A549 (cell line): Measurements from ENCODE around the gene BABAM2. TPM values are rescaled to one million over a fixed set of nuclear protein-coding genes. Genes with fewer than 3 reads are reported as not detected.

Experiments
- ATAC-seq, 2 experiments: fragments of 200-7000 bp in 1 of 2; fragments of >200 bp in 1 of 2; cut with Nextera tagmentation in 1 of 2; cut with Tn5 transposase in 1 of 2; 3 replicates each; pipeline versions ENCODE4 v1.8.0 to v1.9.1; 2018 to 2020; ENCODE audit warnings: mild to moderate bottlenecking in 1 of 2, moderate library complexity in 1 of 2
- CTCF ChIA-PET: fragments of 300-600 bp; sonication (Branson Sonifier 250); formaldehyde crosslinking; extraction: SDS; loops from one replicate; lab custom pipeline; 2021; ENCODE audit warnings: antibody characterized with exemption, inconsistent platforms; lab: Yijun Ruan, JAX
- POLR2A ChIA-PET: fragments of 350-600 bp; formaldehyde crosslinking; extraction: SDS; loops from one replicate; lab custom pipeline; 2021; ENCODE audit warnings: antibody characterized with exemption, inconsistent platforms; lab: Yijun Ruan, JAX
- DNase-seq, 2 experiments: peaks; one replicate each; pipeline versions ENCODE4 v3.0.0 to v3.0.0-alpha.2; 2011 to 2016; ENCODE audit warnings: low read depth in 1 of 2, low spot score in 1 of 2
- FAIRE-seq: peaks from 2 replicates; lab custom pipeline; 2011; peaks lifted over from hg19 to GRCh38; lab: Jason Lieb, UNC
- H3K27ac ChIP-seq, 2 experiments: fragments of >200 bp; sonication (Bioruptor Twin); formaldehyde crosslinking; 3 replicates each; pipeline ENCODE4 v1.5.1; 2016 to 2017
- H3K4me1 ChIP-seq: fragments of >200 bp; sonication (Bioruptor Twin); formaldehyde crosslinking; 3 replicates; pipeline ENCODE4 v1.6.1; 2016
- H3K4me2 ChIP-seq: fragments of >200 bp; sonication (Bioruptor Twin); formaldehyde crosslinking; 3 replicates; pipeline ENCODE4 v1.6.1; 2016
- H3K4me3 ChIP-seq: fragments of >200 bp; sonication (Bioruptor Twin); formaldehyde crosslinking; 3 replicates; pipeline ENCODE4 v1.5.1; 2016
- H3K9me3 ChIP-seq: fragments of >200 bp; sonication (Bioruptor Twin); formaldehyde crosslinking; 3 replicates; pipeline ENCODE4 v1.6.1; 2016
- CBX2 ChIP-seq: fragments of 200-600 bp; sonication (generic); IDR thresholded peaks from 2 replicates; pipeline ENCODE4 v1.6.1; 2016; ENCODE audit warnings: low read depth, mild to moderate bottlenecking, borderline replicate concordance
- CEBPB ChIP-seq, 2 experiments: fragments of >200 bp in 1 of 2; sonication (Bioruptor Twin) in 1 of 2; formaldehyde crosslinking in 1 of 2; IDR thresholded peaks; 2 replicates each; pipeline ENCODE4 v1.6.1; 2012 to 2016
- EHF ChIP-seq: fragments of 250-450 bp; sonication (Bioruptor Pico); IDR thresholded peaks from 2 replicates; pipeline ENCODE4 v1.5.0; 2020; ENCODE audit warnings: mild to moderate bottlenecking
- FOSL2 ChIP-seq, 2 experiments: fragments of 450-650 bp in 1 of 2; fragments of >200 bp in 1 of 2; sonication (Bioruptor Twin) in 1 of 2; formaldehyde crosslinking; IDR thresholded peaks; 2 replicates each; pipeline versions ENCODE4 v1.5.0 to v1.6.1; 2016 to 2020; ENCODE audit warnings: mild to moderate bottlenecking in 1 of 2, moderate library complexity in 1 of 2
- HES2 ChIP-seq: fragments of >200 bp; sonication (Bioruptor Twin); formaldehyde crosslinking; IDR thresholded peaks from 2 replicates; pipeline ENCODE4 v1.6.1; 2016
- HEYL ChIP-seq: fragments of 250-450 bp; sonication (Bioruptor Pico); IDR thresholded peaks from 2 replicates; pipeline ENCODE4 v1.8.0; 2021; ENCODE audit warnings: mild to moderate bottlenecking, moderate library complexity
- HMGXB4 ChIP-seq: fragments of 250-450 bp; sonication (Bioruptor Pico); IDR thresholded peaks from 2 replicates; pipeline ENCODE4 v1.5.0; 2021; ENCODE audit warnings: mild to moderate bottlenecking, moderate library complexity, borderline replicate concordance
- HOXA7 ChIP-seq: fragments of 250-450 bp; sonication (Bioruptor Pico); IDR thresholded peaks from 2 replicates; pipeline ENCODE4 v1.5.0; 2020; ENCODE audit warnings: mild to moderate bottlenecking, moderate library complexity
- HOXB13 ChIP-seq: fragments of 250-450 bp; sonication (Bioruptor Pico); IDR thresholded peaks from 2 replicates; pipeline ENCODE4 v1.5.0; 2020; ENCODE audit warnings: low read depth, mild to moderate bottlenecking, moderate library complexity
- JUNB ChIP-seq: fragments of >200 bp; sonication (Bioruptor Twin); formaldehyde crosslinking; IDR thresholded peaks from 2 replicates; pipeline ENCODE4 v1.6.1; 2016
- KDM1A ChIP-seq: fragments of 200-600 bp; sonication (generic); IDR thresholded peaks from 2 replicates; pipeline ENCODE4 v1.6.1; 2016; ENCODE audit warnings: low read depth, mild to moderate bottlenecking
- MAFK ChIP-seq: fragments of 450-650 bp; IDR thresholded peaks from 2 replicates; pipeline ENCODE4 v1.6.1; 2014; ENCODE audit not compliant: partially characterized antibody
- MAX ChIP-seq: IDR thresholded peaks from 2 replicates; pipeline ENCODE4 v1.6.1; 2012
- MAZ ChIP-seq: fragments of 150-350 bp; IDR thresholded peaks from 2 replicates; pipeline ENCODE4 v1.6.1; 2014; ENCODE audit warnings: antibody characterized with exemption, low read depth, low read length, borderline replicate concordance
- REST ChIP-seq: fragments of 200-600 bp; sonication (generic); IDR thresholded peaks from 2 replicates; pipeline ENCODE4 v1.6.1; 2016; ENCODE audit warnings: antibody characterized with exemption, mild to moderate bottlenecking, moderate library complexity
- RFX5 ChIP-seq: fragments of 450-650 bp; IDR thresholded peaks from 2 replicates; pipeline ENCODE4 v1.7.1; 2014; ENCODE audit warnings: antibody characterized with exemption, mild to moderate bottlenecking, moderate library complexity
- RNF2 ChIP-seq: fragments of 200-600 bp; sonication (generic); IDR thresholded peaks from 2 replicates; pipeline ENCODE4 v1.6.1; 2016; ENCODE audit warnings: low read depth, mild to moderate bottlenecking, antibody characterized with exemption, moderate library complexity, borderline replicate concordance
- TP53 ChIP-seq: fragments of 250-450 bp; sonication (Bioruptor Pico); IDR thresholded peaks from 2 replicates; pipeline ENCODE4 v1.5.0; 2021; ENCODE audit warnings: mild to moderate bottlenecking, moderate library complexity
- WGBS: methylation state at CpG from one replicate; pipeline ENCODE4 v1.1.6; 2017; ENCODE audit errors: missing lambda C conversion rate; 5-methylcytosine and 5-hydroxymethylcytosine counted together
- polyA plus RNA-seq, 4 experiments: library from polyadenylated mRNA; depleted of rRNA in 3 of 4; stranded (reverse); fragments of >200 nt; fragmentation: RNase III in 1 of 4; extraction: RNeasy Plus Mini Kit Qiagen cat#74134 plus additional on column Dnase treatment in 1 of 4; gene quantifications; 2 replicates in 3 of 4; 3 replicates in 1 of 4; pipeline ENCODE4 v1.2.3, GENCODE V29; 2011 to 2017

Gene BABAM2
- polyA plus RNA-seq, 2 of the 4 experiments (the other 2 are of a cell fraction) = 53.7 to 78.4 TPM

GRCh38 chr2:28217042-28217740 is 326.7 kb downstream of the BABAM2 start:
- Histone ChIP-seq H3K27ac (peak overlapping the region in 1 of 2 experiments; percentile 2; a peak in 1 of 6 replicates), H3K9me3 (no peaks in the 10 kb centered on the region), H3K4me1 (peaks cover 21% of the 10 kb centered on the region), H3K4me3 (no peak overlapping the region), H3K4me2 (peak overlapping the region; percentile 34)
- ATAC-seq (no peak; a peak in 1 of 6 replicates), FAIRE-seq (peak; percentile 56), DNase-seq (no peak)
- TF ChIP-seq RNF2 (no peak), FOSL2 (IDR thresholded peaks at IDR 0.05) (no peak), FOSL2 (CRISPR knock-in tag; IDR thresholded peaks at IDR 0.05) (peak; percentile 70), KDM1A (0 out of 2 replicates have a peak, but pooled peaks have one; percentile 67), MAX (no peak), CEBPB (IDR thresholded peaks at IDR 0.05) (no peak), REST (no peak), HOXB13 (no peak), JUNB (peak; percentile 43)
- WGBS = 97% methylated on average over 3 of the region's 3 CpGs
- ChIA-PET POLR2A (no interaction called here), CTCF (no interaction called here)

GRCh38 chr2:28219138-28219537 is 328.6 kb downstream of the BABAM2 start:
- ATAC-seq (no peak), DNase-seq (no peak), FAIRE-seq (no peak)
- WGBS = 84% methylated on average over 4 of the region's 4 CpGs
- Histone ChIP-seq H3K4me3 (no peak overlapping the region), H3K4me2 (no peak overlapping the region), H3K9me3 (no peaks in the 10 kb centered on the region), H3K4me1 (peaks cover 21% of the 10 kb centered on the region), H3K27ac (peak overlapping the region in 1 of 2 experiments; percentile 10; a peak in 1 of 6 replicates)
- POLR2A ChIA-PET = no interaction called here
- no peak for TF ChIP-seq HEYL
- TF ChIP-seq MAZ = no peak
- CTCF ChIA-PET = interaction anchor here (1.2 to 2.2 kb wide), 3 partner anchors 10 to 38 kb away, joined by 3 to 8 read pairs (median 3); no protein-coding TSS in a partner anchor

- ChIA-PET POLR2A (no interaction called here), CTCF (interaction anchor here (0.6 to 2.2 kb wide), 6 partner anchors 11 to 233 kb away, joined by 3 to 8 read pairs (median 3); no protein-coding TSS in a partner anchor)
- Histone ChIP-seq H3K9me3 (no peaks in the 10 kb centered on the region), H3K4me2 (no peak overlapping the region), H3K27ac (no peak overlapping the region; a peak in 1 of 6 replicates), H3K4me1 (peaks cover 27% of the 10 kb centered on the region), H3K4me3 (no peak overlapping the region)
- DNase-seq (no peak), FAIRE-seq (no peak), ATAC-seq (no peak)
- TF ChIP-seq HMGXB4 (CRISPR knock-in tag) = no peak
- TF ChIP-seq MAFK = no peak
- TF ChIP-seq FOSL2 (IDR thresholded peaks at IDR 0.05) = no peak
- no peak for TF ChIP-seq FOSL2 (CRISPR knock-in tag; IDR thresholded peaks at IDR 0.05)
- TF ChIP-seq JUNB = no peak
- TF ChIP-seq HES2 = no peak
- no peak for TF ChIP-seq EHF
- no peak for TF ChIP-seq HOXA7 (CRISPR knock-in tag)
- TF ChIP-seq TP53 (CRISPR knock-in tag) = no peak
- TF ChIP-seq RFX5 = no peak
- no peak for TF ChIP-seq CBX2
- WGBS = 95% methylated on average over 13 of the region's 13 CpGs
These were observed 329.3 kb downstream of the BABAM2 start for GRCh38 chr2:28219758-28220368.
